Kidney epithelial cell (primary cell): ENCODE results near the gene ARSB. TPM values are rescaled to one million over a fixed set of nuclear protein-coding genes. Genes with fewer than 3 reads are reported as not detected.
A peak's percentile ranks its signal among the peaks of the same experiment; 100 is the strongest.

ENCODE experiments used
- DNase-seq: peaks from one replicate; pipeline ENCODE4 v3.0.0-alpha.2; 2010; ENCODE audit warnings: low read depth
- H3K27me3 ChIP-seq: 2 replicates; pipeline ENCODE4 v1.6.0; 2011; ENCODE audit warnings: low read length; ENCODE audit not compliant: control insufficient read depth, insufficient read depth
- H3K36me3 ChIP-seq: 2 replicates; pipeline ENCODE4 v1.5.1; 2011; ENCODE audit warnings: low read length; ENCODE audit not compliant: control insufficient read depth, insufficient read depth
- H3K4me3 ChIP-seq: 2 replicates; pipeline ENCODE4 v1.5.1; 2011; ENCODE audit warnings: low read depth, mild to moderate bottlenecking, control low read depth, low read length
- total RNA-seq: library from RNA; depleted of rRNA; stranded (reverse); fragments of >200 nt; gene quantifications from 2 replicates; pipeline ENCODE4 v1.2.3, GENCODE V29; 2015
- TF ChIP-seq, protein P1 (sequence below): IDR thresholded peaks from 2 replicates; pipeline ENCODE4 v1.5.1; 2011; ENCODE audit warnings: mild to moderate bottlenecking, moderate library complexity, low read length, control low read depth, inconsistent platforms; ENCODE audit not compliant: insufficient read depth, poor library complexity, severe bottlenecking

Gene ARSB
- 17.2 and 17.5 TPM in 2 replicates for total RNA-seq

DNA sequence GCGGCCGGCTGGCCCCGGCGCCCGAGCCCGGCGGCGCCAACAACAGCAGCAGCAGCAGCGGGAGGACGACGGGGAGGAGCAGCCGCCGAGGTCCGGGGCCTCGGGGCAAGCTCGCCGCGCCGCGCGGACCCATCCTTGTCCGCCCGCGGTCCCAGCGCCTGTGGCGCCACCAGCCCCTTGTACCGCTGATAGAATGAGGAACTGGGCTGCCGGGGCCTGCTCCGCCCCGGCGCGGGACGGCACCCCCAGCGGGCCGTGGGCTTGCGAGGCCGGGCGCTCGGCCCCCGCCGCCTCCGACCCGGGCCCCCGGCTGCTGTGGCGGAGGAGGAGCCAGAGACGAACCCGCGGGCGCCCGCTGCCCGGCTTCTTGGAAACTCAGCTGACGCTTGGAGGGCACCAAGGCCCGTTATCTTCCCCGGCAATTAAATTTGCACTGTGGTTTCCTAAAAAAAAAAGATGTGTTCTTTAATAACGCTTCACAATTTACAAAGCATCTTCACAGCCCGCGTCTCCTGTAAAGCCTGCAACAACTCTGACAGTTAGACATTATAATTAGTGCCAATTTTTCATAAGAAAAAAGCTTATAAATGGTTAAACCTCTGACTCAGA, at the start of gene ARSB:
Gene ARSB (minus strand): TSS at position 195 of the 609 bp plus-strand sequence. CDS start 62 bp downstream, at position 133.
- no peak for DNase-seq
- no peaks in the 10 kb centered on the region for H3K27me3 ChIP-seq

DNA sequence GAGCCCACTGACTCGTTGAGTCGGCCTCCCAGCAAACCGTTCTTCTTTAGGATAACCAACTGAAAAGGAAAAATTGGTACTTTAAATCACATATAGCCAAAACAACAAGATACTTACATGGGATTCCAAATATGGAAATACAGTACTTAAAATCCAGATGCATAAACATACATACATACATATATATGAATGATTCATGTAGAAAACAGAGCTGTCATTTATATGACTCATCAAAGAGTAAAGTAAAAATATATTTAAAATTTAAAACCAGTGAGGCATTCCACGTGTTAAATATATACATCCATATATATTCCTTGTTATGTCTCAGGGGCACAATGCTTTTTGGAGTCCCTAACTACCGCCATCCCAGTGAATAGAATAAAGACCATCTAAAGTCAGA, 47.7 kb upstream of the ARSB start:
- DNase-seq: no peak
- Histone ChIP-seq H3K27me3 (no peaks in the 10 kb centered on the region), H3K4me3 (no peak overlapping the region), H3K36me3 (no peaks in the 10 kb centered on the region)
- TF ChIP-seq, protein P1, sequence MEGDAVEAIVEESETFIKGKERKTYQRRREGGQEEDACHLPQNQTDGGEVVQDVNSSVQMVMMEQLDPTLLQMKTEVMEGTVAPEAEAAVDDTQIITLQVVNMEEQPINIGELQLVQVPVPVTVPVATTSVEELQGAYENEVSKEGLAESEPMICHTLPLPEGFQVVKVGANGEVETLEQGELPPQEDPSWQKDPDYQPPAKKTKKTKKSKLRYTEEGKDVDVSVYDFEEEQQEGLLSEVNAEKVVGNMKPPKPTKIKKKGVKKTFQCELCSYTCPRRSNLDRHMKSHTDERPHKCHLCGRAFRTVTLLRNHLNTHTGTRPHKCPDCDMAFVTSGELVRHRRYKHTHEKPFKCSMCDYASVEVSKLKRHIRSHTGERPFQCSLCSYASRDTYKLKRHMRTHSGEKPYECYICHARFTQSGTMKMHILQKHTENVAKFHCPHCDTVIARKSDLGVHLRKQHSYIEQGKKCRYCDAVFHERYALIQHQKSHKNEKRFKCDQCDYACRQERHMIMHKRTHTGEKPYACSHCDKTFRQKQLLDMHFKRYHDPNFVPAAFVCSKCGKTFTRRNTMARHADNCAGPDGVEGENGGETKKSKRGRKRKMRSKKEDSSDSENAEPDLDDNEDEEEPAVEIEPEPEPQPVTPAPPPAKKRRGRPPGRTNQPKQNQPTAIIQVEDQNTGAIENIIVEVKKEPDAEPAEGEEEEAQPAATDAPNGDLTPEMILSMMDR: no peak

More for the DNA sequence above, at the start of gene ARSB:
- no peaks in the 10 kb centered on the region for H3K36me3 ChIP-seq
- peak within 1 kb of the TSS; percentile 86 for H3K4me3 ChIP-seq
- TF ChIP-seq, protein P1: no peak

DNA sequence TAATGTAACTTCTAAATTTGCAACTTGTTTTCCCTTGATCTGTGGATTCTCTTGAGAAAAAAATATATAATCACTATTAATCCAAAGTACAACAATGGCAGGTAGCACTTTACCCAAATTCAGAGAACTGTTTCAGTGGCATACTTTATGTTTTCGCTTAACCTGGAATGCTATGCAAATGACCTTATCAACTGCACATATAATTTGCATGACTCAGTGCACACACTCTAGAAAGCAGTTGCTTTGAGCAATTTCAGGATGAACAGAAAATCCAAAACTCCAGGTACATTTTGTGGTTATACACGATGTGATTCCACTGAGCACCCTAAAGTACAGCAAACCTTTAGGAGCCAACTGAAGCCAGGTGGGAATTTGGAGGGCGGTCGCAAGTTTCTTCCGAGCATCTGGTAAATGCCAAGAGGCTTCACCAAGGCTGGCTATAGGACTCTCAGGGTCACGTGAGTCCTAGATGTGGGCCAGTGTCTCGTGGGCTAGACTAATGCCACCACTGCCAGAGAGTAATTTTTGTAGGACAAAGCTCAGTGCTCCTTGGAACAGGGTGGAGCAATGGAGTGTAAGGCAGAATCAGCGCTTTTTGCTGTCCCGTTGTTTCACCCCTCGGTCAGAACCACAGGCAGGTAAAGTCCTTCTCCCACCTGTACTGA, 47.1 kb upstream of the ARSB start:
- Histone ChIP-seq H3K27me3 (no peaks in the 10 kb centered on the region), H3K36me3 (no peaks in the 10 kb centered on the region), H3K4me3 (no peak overlapping the region)
- TF ChIP-seq, protein P1: no peak
- no peak for DNase-seq

DNA sequence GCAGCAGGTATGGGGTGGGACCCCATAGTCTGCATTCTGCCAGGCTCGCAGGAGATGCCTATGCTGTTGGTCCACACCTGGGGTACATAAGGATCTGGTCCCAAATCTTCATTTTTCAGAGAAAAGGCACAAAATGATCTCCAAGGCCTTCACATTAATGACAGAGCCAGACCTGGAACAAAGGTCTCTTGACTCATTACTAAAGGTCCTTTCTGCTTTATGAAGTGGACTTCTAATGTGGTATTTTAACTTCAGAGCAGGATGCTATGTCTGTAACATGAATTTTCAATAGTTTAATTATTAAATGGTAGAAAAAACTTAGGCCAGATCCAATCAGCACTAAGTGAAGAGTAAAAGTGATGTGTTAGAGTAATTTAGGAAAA, 46.4 kb upstream of the ARSB start:
- H3K36me3 ChIP-seq: no peaks in the 10 kb centered on the region
- no peak overlapping the region for H3K4me3 ChIP-seq
- TF ChIP-seq, protein P1: no peak
- H3K27me3 ChIP-seq: no peaks in the 10 kb centered on the region
- no peak for DNase-seq

DNA sequence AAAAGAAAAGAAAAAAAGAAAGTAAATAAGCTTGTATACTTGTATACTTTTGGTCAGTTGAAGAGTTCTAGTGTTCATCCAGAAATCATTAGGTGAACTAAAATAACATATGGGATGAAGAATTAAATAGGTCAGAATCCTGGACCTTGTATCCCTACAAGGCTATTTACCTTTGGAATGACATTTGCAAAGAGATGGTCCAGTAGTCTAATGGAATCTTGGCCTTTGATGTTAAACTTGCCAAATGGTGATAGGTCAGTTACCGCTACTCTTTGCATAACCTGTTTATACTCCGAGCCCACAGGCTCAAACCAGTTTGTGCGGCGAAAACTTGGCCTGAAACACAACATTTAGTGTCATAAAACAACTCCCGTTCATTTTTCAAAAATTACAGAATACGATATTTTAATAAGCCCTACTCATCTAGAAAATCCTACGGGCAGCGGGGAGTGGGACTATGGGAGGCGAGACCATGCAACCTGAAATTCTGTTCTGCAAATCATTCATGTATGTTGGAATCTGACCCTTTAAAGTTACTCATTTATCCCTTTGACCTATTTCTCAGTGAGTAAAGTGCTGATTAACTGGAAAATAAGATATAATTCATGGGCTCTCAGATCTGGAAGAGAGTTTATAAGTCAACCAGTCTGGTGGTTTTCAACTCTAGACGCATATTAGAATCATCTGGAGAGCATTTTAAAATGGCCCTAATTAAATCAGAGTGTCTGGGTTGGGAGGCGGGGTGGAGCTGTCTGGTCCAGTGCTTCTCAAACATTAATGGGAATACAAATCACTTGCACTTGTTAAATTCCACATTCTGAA, 45.8 kb upstream of the ARSB start:
- no peaks in the 10 kb centered on the region for H3K36me3 ChIP-seq
- no peaks in the 10 kb centered on the region for H3K27me3 ChIP-seq
- no peak overlapping the region for H3K4me3 ChIP-seq
- peak; percentile 66 for DNase-seq
- TF ChIP-seq, protein P1: no peak
